SK-N-SH (cell line): ENCODE data around the gene NIF3L1. TPM values are rescaled to one million over a fixed set of nuclear protein-coding genes. Genes with fewer than 3 reads are reported as not detected.

ENCODE experiments used
- CTCF ChIA-PET: fragments of 300-600, 350-600 bp; formaldehyde crosslinking; extraction: SDS; loops from one replicate; lab custom pipeline; 2021; lab: Yijun Ruan, JAX
- POLR2A ChIA-PET: fragments of 350-600 bp; sonication (Branson Sonifier 250); formaldehyde crosslinking; extraction: SDS; loops from one replicate; lab custom pipeline; 2020; ENCODE audit warnings: antibody characterized with exemption, inconsistent platforms; lab: Yijun Ruan, JAX
- DNase-seq: peaks from one replicate; pipeline ENCODE4 v3.0.0; 2012
- H2AFZ ChIP-seq: fragments of 200-600 bp; sonication (generic); 2 replicates; pipeline ENCODE4 v1.8.1; 2016; ENCODE audit warnings: antibody characterized with exemption, mild to moderate bottlenecking, low read depth
- H3F3A ChIP-seq: fragments of 200-600 bp; sonication (generic); replicated peaks from 2 replicates; pipeline ENCODE3; 2016; ENCODE audit warnings: antibody characterized with exemption, mild to moderate bottlenecking; ENCODE audit not compliant: insufficient read depth
- H3K27ac ChIP-seq, 2 experiments: fragments of 200-500 bp in 1 of 2; fragments of 200-600 bp in 1 of 2; sonication (Bioruptor generic) in 1 of 2; sonication (generic), shearing (Covaris generic) in 1 of 2; 2 replicates each; pipeline versions ENCODE4 v1.5.1 to v1.6.1; 2014 to 2016; ENCODE audit warnings: low read depth in 2 of 2, inconsistent platforms in 1 of 2, low read length in 1 of 2, mild to moderate bottlenecking in 1 of 2, mixed read lengths in 1 of 2
- H3K27me3 ChIP-seq: fragments of 200-600 bp; sonication (generic), shearing (Covaris generic); 2 replicates; pipeline ENCODE4 v1.6.1; 2016; ENCODE audit warnings: mixed run types; ENCODE audit not compliant: insufficient read depth
- H3K36me3 ChIP-seq, 2 experiments: fragments of 200-500 bp in 1 of 2; fragments of 200-600 bp in 1 of 2; sonication (Bioruptor generic) in 1 of 2; sonication (generic) in 1 of 2; replicated peaks in 1 of 2; 2 replicates each; pipeline versions ENCODE3 to v1.5.1; 2014 to 2016; ENCODE audit warnings: low read length in 1 of 2, mild to moderate bottlenecking in 1 of 2; ENCODE audit not compliant: insufficient read depth in 2 of 2, control insufficient read depth in 1 of 2
- H3K4me1 ChIP-seq, 2 experiments: fragments of 200-500 bp in 1 of 2; fragments of 200-600 bp in 1 of 2; sonication (Bioruptor generic) in 1 of 2; sonication (generic), shearing (Covaris generic) in 1 of 2; 2 replicates each; pipeline versions ENCODE4 v1.5.1 to v1.6.1; 2014 to 2016; ENCODE audit warnings: low read depth in 1 of 2, low read length in 1 of 2, mixed run types in 1 of 2; ENCODE audit not compliant: insufficient read depth in 2 of 2, control insufficient read depth in 1 of 2
- H3K4me2 ChIP-seq: fragments of 200-600 bp; sonication (generic), shearing (Covaris generic); 2 replicates; pipeline ENCODE4 v1.6.1; 2017; ENCODE audit warnings: mixed run types
- H3K4me3 ChIP-seq, 2 experiments: fragments of 200-500 bp in 1 of 2; fragments of 200-600 bp in 1 of 2; sonication (Bioruptor generic) in 1 of 2; sonication (generic), shearing (Covaris generic) in 1 of 2; 2 replicates each; pipeline versions ENCODE4 v1.5.1 to v1.8.1; 2014 to 2016; ENCODE audit warnings: low read depth in 2 of 2, inconsistent platforms in 1 of 2, low read length in 1 of 2, mild to moderate bottlenecking in 1 of 2, mixed read lengths in 1 of 2, moderate library complexity in 1 of 2
- H3K79me2 ChIP-seq: fragments of 200-600 bp; sonication (generic); 2 replicates; pipeline ENCODE4 v1.8.1; 2017; ENCODE audit warnings: mild to moderate bottlenecking; ENCODE audit not compliant: insufficient read depth
- H3K9ac ChIP-seq: fragments of 200-600 bp; sonication (generic); 2 replicates; pipeline ENCODE4 v1.6.1; 2017; ENCODE audit warnings: mixed run types
- H3K9me2 ChIP-seq: fragments of 200-600 bp; sonication (generic); 2 replicates; pipeline ENCODE4 v1.6.1; 2017; ENCODE audit warnings: mixed run types
- H3K9me3 ChIP-seq: fragments of 200-600 bp; sonication (generic); 2 replicates; pipeline ENCODE4 v1.6.1; 2017; ENCODE audit warnings: mixed run types, mild to moderate bottlenecking, moderate library complexity
- H4K20me1 ChIP-seq: fragments of 200-600 bp; sonication (generic); 2 replicates; pipeline ENCODE4 v1.6.1; 2017; ENCODE audit warnings: mild to moderate bottlenecking, mixed run types; ENCODE audit not compliant: insufficient read depth
- EP300 ChIP-seq, 2 experiments: IDR thresholded peaks; 2 replicates each; pipeline versions ENCODE4 v1.4.0 to v1.6.1; 2012; ENCODE audit warnings: borderline replicate concordance in 1 of 2, low read depth in 1 of 2, low read length in 1 of 2
- EZH2phosphoT487 ChIP-seq: fragments of 200-600 bp; sonication (generic); IDR thresholded peaks from 2 replicates; pipeline ENCODE4 v1.6.1; 2017; ENCODE audit warnings: low read depth, mixed run types, mild to moderate bottlenecking, antibody characterized with exemption, moderate library complexity, borderline replicate concordance
- JUND ChIP-seq: IDR thresholded peaks from 2 replicates; pipeline ENCODE4 v1.4.0; 2012
- NFIC ChIP-seq: IDR thresholded peaks from 2 replicates; pipeline ENCODE4 v1.4.0; 2012; ENCODE audit warnings: borderline replicate concordance
- POLR2AphosphoS5 ChIP-seq: IDR thresholded peaks from 2 replicates; pipeline ENCODE4 v1.6.1; 2012; ENCODE audit warnings: low read depth, low read length
- RAD21 ChIP-seq: IDR thresholded peaks from 2 replicates; pipeline ENCODE4 v1.6.1; 2012; ENCODE audit warnings: mild to moderate bottlenecking, low read length
- SIN3A ChIP-seq: IDR thresholded peaks from 2 replicates; pipeline ENCODE4 v1.6.1; 2012; ENCODE audit warnings: low read depth, mild to moderate bottlenecking, low read length, moderate library complexity, borderline replicate concordance
- SMC3 ChIP-seq: IDR thresholded peaks from 2 replicates; pipeline ENCODE4 v1.6.1; 2012; ENCODE audit warnings: low read depth, low read length, improper control_type of control experiment
- TCF12 ChIP-seq: IDR thresholded peaks from 2 replicates; pipeline ENCODE4 v1.4.0; 2012
- TEAD4 ChIP-seq: IDR thresholded peaks from 2 replicates; pipeline ENCODE4 v1.4.0; 2012; ENCODE audit warnings: mild to moderate bottlenecking, borderline replicate concordance; ENCODE audit not compliant: insufficient read depth
- WGBS: methylation state at CpG from one replicate; pipeline ENCODE4 v1.1.6; 2017; ENCODE audit warnings: low lambda C conversion rate; 5-methylcytosine and 5-hydroxymethylcytosine counted together
- polyA plus RNA-seq, 3 experiments: library from polyadenylated mRNA; depleted of rRNA; stranded (reverse); fragments of >200 nt; gene quantifications; 2 replicates each; pipeline ENCODE4 v1.2.3, GENCODE V29; 2012
- TF ChIP-seq, protein P1 (sequence below): fragments of 150-350 bp; IDR thresholded peaks from 2 replicates; pipeline ENCODE4 v1.6.1; 2016; ENCODE audit warnings: mild to moderate bottlenecking, low read depth, low read length
- TF ChIP-seq, protein P2 (sequence below): IDR thresholded peaks from 2 replicates; pipeline ENCODE4 v1.4.0; 2012; ENCODE audit warnings: low read depth, borderline replicate concordance
- TF ChIP-seq, protein P3 (sequence below): IDR thresholded peaks from 2 replicates; pipeline ENCODE4; 2012
- TF ChIP-seq, protein P4 (sequence below): IDR thresholded peaks from 2 replicates; pipeline ENCODE4 v1.4.0; 2012; ENCODE audit warnings: low read depth
- TF ChIP-seq, protein P5 (sequence below): IDR thresholded peaks from 2 replicates; pipeline ENCODE4 v1.4.0; 2012; ENCODE audit warnings: low read depth, borderline replicate concordance
- TF ChIP-seq, protein P6 (sequence below): IDR thresholded peaks from 2 replicates; pipeline ENCODE4 v1.6.1; 2012; ENCODE audit warnings: mild to moderate bottlenecking, low read depth, low read length, moderate library complexity

Gene NIF3L1
- polyA plus RNA-seq, 1 of the 3 experiments (the other 2 are of a cell fraction), result 52.4 TPM

DNA sequence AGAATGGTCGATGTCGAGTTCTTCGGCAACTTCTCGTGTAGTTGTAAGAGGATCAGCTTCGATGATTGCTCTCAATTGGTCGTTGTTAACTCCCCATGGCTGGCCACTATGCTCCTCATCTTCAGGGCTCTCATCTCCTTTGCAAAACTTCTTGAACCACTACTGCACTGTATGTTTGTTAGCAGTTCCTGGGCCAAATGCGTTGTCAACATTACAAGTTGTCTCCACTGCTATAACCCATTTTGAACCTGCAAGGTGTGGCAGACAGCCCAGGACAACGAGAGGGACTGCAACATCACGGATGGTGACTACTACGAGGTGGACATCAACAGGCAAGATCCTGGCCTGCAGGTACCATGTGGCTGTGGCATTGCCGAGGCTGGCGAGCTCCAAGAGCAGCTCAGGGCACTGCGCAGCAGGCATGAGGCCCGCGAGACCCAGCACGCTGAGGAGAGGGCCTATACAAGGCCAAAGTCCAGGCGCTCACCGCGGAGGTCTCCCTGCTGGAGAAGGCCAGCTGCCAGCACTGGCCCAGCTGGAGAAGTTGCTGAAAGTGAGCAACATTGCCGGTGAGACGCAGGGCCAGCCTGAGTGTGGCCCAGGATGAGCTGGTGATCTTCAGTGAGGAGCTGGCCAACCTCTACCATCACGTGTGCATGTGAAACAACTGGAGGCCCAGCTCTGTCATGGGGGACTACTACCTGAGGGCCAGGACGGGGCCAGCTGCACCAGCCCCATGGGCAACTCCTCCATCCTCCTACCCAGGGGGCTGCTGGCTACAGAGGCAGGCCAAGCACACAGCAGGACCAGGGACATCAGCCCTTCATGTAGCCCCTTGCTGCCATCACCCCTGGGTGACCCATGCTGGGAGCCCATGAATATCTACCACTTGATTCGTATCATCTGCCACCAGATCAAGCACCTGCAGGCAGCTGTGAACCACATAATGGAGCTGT, 44.9 kb upstream of the NIF3L1 start:
- ChIA-PET POLR2A (interaction anchor here (0.9 kb wide), 1 partner anchor 16 kb away, joined by 3 read pairs; no protein-coding TSS in a partner anchor), CTCF (interaction anchor here (1.0 kb wide), 1 partner anchor 11 kb away, joined by 3 read pairs; no protein-coding TSS in a partner anchor)
- Histone ChIP-seq H3K27me3 (no peaks in the 10 kb centered on the region), H3K4me3 (no peak overlapping the region), H3K79me2 (no peaks in the 10 kb centered on the region), H4K20me1 (no peaks in the 10 kb centered on the region), H3K9ac (no peak overlapping the region), H3F3A (peaks cover under 1% of the 10 kb centered on the region), H3K4me1 (no peaks in the 10 kb centered on the region), H3K27ac (no peak overlapping the region), H3K9me3 (no peaks in the 10 kb centered on the region), H2AFZ (no peak overlapping the region), H3K4me2 (no peak overlapping the region), H3K9me2 (no peaks in the 10 kb centered on the region), H3K36me3 (no peaks in the 10 kb centered on the region)
- WGBS, result 67% methylated on average over 13 of the region's 24 CpGs
- TF ChIP-seq, protein P1, sequence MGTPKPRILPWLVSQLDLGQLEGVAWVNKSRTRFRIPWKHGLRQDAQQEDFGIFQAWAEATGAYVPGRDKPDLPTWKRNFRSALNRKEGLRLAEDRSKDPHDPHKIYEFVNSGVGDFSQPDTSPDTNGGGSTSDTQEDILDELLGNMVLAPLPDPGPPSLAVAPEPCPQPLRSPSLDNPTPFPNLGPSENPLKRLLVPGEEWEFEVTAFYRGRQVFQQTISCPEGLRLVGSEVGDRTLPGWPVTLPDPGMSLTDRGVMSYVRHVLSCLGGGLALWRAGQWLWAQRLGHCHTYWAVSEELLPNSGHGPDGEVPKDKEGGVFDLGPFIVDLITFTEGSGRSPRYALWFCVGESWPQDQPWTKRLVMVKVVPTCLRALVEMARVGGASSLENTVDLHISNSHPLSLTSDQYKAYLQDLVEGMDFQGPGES, result no peak
- TF ChIP-seq TCF12 (no peak), EZH2phosphoT487 (no peak), EP300 (IDR thresholded peaks at IDR 0.05; ENCODE audit: borderline replicate concordance in 1 of 2, low read depth in 1 of 2, low read length in 1 of 2) (no peak), TEAD4 (no peak), NFIC (no peak)
- TF ChIP-seq, protein P2, sequence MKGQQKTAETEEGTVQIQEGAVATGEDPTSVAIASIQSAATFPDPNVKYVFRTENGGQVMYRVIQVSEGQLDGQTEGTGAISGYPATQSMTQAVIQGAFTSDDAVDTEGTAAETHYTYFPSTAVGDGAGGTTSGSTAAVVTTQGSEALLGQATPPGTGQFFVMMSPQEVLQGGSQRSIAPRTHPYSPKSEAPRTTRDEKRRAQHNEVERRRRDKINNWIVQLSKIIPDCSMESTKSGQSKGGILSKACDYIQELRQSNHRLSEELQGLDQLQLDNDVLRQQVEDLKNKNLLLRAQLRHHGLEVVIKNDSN, result no peak
- TF ChIP-seq, protein P3, sequence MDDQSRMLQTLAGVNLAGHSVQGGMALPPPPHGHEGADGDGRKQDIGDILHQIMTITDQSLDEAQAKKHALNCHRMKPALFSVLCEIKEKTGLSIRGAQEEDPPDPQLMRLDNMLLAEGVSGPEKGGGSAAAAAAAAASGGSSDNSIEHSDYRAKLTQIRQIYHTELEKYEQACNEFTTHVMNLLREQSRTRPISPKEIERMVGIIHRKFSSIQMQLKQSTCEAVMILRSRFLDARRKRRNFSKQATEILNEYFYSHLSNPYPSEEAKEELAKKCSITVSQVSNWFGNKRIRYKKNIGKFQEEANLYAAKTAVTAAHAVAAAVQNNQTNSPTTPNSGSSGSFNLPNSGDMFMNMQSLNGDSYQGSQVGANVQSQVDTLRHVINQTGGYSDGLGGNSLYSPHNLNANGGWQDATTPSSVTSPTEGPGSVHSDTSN, result no peak
- TF ChIP-seq, protein P4, sequence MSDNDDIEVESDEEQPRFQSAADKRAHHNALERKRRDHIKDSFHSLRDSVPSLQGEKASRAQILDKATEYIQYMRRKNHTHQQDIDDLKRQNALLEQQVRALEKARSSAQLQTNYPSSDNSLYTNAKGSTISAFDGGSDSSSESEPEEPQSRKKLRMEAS, result no peak
- DNase-seq, result no peak

DNA sequence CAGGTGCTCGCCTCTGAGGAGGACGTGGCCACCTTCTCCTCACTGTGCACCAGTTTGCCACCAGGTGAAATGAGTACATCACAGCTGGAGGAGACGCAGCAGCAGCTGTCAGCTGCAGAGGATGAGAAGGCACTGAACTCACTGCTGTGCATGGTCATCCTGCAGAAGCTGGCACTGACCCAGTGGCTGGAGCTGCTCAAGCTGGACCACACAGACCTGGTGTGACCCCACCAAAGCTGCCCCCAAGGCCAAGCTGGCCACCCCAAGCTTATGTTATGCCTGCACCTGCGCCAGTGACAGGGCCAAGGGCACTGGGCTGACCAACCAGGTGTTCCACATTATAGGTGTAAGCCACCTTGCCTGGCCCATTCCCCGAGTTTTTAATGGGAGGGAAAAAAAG, 44.0 kb upstream of the NIF3L1 start:
- Histone ChIP-seq H3K36me3 (no peaks in the 10 kb centered on the region), H2AFZ (no peak overlapping the region), H3F3A (peaks cover 8% of the 10 kb centered on the region), H3K79me2 (no peaks in the 10 kb centered on the region), H4K20me1 (no peaks in the 10 kb centered on the region), H3K4me1 (no peaks in the 10 kb centered on the region), H3K9me3 (no peaks in the 10 kb centered on the region), H3K27ac (no peak overlapping the region), H3K4me2 (no peak overlapping the region), H3K9me2 (no peaks in the 10 kb centered on the region), H3K27me3 (no peaks in the 10 kb centered on the region), H3K9ac (no peak overlapping the region), H3K4me3 (no peak overlapping the region)
- 81% methylated on average over 3 of the region's 5 CpGs for WGBS
- POLR2A ChIA-PET, result interaction anchor here (0.9 kb wide), 1 partner anchor 17 kb away, joined by 3 read pairs; no protein-coding TSS in a partner anchor
- DNase-seq, result no peak
- CTCF ChIA-PET, result interaction anchor here (1.0 kb wide), 1 partner anchor 12 kb away, joined by 3 read pairs; no protein-coding TSS in a partner anchor
- TF ChIP-seq SMC3 (no peak), TCF12 (no peak), SIN3A (no peak), JUND (no peak), RAD21 (no peak), POLR2AphosphoS5 (no peak)
- TF ChIP-seq, protein P5, sequence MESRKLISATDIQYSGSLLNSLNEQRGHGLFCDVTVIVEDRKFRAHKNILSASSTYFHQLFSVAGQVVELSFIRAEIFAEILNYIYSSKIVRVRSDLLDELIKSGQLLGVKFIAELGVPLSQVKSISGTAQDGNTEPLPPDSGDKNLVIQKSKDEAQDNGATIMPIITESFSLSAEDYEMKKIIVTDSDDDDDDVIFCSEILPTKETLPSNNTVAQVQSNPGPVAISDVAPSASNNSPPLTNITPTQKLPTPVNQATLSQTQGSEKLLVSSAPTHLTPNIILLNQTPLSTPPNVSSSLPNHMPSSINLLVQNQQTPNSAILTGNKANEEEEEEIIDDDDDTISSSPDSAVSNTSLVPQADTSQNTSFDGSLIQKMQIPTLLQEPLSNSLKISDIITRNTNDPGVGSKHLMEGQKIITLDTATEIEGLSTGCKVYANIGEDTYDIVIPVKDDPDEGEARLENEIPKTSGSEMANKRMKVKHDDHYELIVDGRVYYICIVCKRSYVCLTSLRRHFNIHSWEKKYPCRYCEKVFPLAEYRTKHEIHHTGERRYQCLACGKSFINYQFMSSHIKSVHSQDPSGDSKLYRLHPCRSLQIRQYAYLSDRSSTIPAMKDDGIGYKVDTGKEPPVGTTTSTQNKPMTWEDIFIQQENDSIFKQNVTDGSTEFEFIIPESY, result no peak
- TF ChIP-seq, protein P4, result no peak
- TF ChIP-seq, protein P6, sequence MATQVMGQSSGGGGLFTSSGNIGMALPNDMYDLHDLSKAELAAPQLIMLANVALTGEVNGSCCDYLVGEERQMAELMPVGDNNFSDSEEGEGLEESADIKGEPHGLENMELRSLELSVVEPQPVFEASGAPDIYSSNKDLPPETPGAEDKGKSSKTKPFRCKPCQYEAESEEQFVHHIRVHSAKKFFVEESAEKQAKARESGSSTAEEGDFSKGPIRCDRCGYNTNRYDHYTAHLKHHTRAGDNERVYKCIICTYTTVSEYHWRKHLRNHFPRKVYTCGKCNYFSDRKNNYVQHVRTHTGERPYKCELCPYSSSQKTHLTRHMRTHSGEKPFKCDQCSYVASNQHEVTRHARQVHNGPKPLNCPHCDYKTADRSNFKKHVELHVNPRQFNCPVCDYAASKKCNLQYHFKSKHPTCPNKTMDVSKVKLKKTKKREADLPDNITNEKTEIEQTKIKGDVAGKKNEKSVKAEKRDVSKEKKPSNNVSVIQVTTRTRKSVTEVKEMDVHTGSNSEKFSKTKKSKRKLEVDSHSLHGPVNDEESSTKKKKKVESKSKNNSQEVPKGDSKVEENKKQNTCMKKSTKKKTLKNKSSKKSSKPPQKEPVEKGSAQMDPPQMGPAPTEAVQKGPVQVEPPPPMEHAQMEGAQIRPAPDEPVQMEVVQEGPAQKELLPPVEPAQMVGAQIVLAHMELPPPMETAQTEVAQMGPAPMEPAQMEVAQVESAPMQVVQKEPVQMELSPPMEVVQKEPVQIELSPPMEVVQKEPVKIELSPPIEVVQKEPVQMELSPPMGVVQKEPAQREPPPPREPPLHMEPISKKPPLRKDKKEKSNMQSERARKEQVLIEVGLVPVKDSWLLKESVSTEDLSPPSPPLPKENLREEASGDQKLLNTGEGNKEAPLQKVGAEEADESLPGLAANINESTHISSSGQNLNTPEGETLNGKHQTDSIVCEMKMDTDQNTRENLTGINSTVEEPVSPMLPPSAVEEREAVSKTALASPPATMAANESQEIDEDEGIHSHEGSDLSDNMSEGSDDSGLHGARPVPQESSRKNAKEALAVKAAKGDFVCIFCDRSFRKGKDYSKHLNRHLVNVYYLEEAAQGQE, result no peak
